Ishikawa (cell line): ENCODE results near the gene VPS26C.

ENCODE experiments used
- CEBPB ChIP-seq: IDR thresholded peaks from 2 replicates; pipeline ENCODE4 v1.6.1; 2012
- CREB1 ChIP-seq: IDR thresholded peaks from 2 replicates; pipeline ENCODE4 v1.6.1; 2012; ENCODE audit warnings: low read depth
- EGR1 ChIP-seq: IDR thresholded peaks from 2 replicates; pipeline ENCODE4 v1.6.1; 2012
- EP300 ChIP-seq: IDR thresholded peaks from 2 replicates; pipeline ENCODE4 v1.6.1; 2012; ENCODE audit warnings: borderline replicate concordance
- FOXM1 ChIP-seq: IDR thresholded peaks from 2 replicates; pipeline ENCODE4 v1.6.1; 2012; ENCODE audit warnings: low read depth, borderline replicate concordance
- NFIC ChIP-seq: IDR thresholded peaks from 2 replicates; pipeline ENCODE4 v1.6.1; 2012
- RAD21 ChIP-seq: IDR thresholded peaks from 2 replicates; pipeline ENCODE4 v1.6.1; 2012; ENCODE audit warnings: low read depth
- REST ChIP-seq: IDR thresholded peaks from 2 replicates; pipeline ENCODE4 v1.6.1; 2012; ENCODE audit warnings: low read depth, mild to moderate bottlenecking
- TAF1 ChIP-seq: IDR thresholded peaks from 2 replicates; pipeline ENCODE4 v1.6.1; 2012; ENCODE audit warnings: low read depth, mild to moderate bottlenecking
- TCF12 ChIP-seq: IDR thresholded peaks from 2 replicates; pipeline ENCODE4 v1.6.1; 2012; ENCODE audit warnings: low read depth
- TEAD4 ChIP-seq: IDR thresholded peaks from 2 replicates; pipeline ENCODE4 v1.6.1; 2012
- YY1 ChIP-seq: IDR thresholded peaks from 2 replicates; pipeline ENCODE4 v1.6.1; 2012; ENCODE audit warnings: low read depth
- ZBTB7A ChIP-seq: IDR thresholded peaks from 2 replicates; pipeline ENCODE4 v1.6.1; 2012; ENCODE audit warnings: low read depth
- TF ChIP-seq, protein P1 (sequence below): IDR thresholded peaks from 2 replicates; pipeline ENCODE4 v1.6.1; 2012
- TF ChIP-seq, protein P2 (sequence below): IDR thresholded peaks from 2 replicates; pipeline ENCODE4 v1.6.1; 2012

The VPS26C gene

DNA sequence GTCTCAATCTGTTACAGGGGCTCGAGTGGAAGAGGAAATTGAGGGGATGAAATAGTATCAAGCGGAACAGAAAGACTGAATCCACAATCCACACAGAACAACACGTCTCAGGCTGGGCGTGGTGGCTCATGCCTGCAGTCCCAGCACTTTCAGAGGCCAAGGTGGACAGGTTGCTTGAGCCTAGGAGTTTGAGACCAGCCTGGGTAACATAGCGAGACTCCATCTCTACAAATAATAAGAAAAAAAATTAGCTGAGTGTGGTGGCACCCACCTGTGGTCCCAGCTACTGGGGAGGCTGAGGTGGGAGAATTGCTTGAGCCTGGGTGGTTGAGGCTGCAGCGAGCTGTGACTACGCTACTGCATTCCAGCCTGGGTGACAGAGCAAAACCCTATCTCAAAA lies 25.7 kb downstream of the VPS26C start:
- TF ChIP-seq CEBPB (no peak), EP300 (no peak), NFIC (no peak), REST (no peak), EGR1 (no peak), YY1 (no peak), TEAD4 (no peak), CREB1 (no peak), ZBTB7A (no peak), FOXM1 (no peak), RAD21 (no peak), TAF1 (no peak), TCF12 (no peak)
- TF ChIP-seq, protein P1, sequence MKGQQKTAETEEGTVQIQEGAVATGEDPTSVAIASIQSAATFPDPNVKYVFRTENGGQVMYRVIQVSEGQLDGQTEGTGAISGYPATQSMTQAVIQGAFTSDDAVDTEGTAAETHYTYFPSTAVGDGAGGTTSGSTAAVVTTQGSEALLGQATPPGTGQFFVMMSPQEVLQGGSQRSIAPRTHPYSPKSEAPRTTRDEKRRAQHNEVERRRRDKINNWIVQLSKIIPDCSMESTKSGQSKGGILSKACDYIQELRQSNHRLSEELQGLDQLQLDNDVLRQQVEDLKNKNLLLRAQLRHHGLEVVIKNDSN: no peak
- TF ChIP-seq, protein P2, sequence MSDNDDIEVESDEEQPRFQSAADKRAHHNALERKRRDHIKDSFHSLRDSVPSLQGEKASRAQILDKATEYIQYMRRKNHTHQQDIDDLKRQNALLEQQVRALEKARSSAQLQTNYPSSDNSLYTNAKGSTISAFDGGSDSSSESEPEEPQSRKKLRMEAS: no peak

DNA sequence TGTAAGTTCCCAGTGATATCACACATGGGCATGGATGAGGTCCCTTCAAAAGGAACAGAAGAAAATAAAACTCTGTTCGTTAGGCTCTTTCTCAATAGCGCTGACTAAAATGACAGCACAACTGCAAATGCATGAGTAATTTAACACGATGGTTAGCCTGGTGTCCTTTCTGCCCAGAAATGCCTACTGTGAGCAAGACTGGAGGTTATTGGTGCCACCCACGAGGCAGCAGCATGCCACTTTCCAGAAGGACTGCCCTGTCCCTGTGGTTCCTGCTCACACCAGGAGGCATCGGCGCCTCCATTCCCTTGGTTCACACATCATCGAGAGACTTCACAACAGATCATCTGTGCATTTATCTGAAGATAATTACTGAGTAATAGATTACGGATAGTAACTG lies 26.2 kb downstream of the VPS26C start:
- TF ChIP-seq NFIC (no peak), FOXM1 (no peak), CREB1 (no peak), TAF1 (no peak)
- TF ChIP-seq, protein P1: no peak
- TF ChIP-seq, protein P2: no peak

- TF ChIP-seq TAF1: no peak
- no peak for TF ChIP-seq EGR1
- TF ChIP-seq REST: no peak
Observed at GRCh38 chr21:37237764-37238163, 29.4 kb downstream of the VPS26C start.

DNA sequence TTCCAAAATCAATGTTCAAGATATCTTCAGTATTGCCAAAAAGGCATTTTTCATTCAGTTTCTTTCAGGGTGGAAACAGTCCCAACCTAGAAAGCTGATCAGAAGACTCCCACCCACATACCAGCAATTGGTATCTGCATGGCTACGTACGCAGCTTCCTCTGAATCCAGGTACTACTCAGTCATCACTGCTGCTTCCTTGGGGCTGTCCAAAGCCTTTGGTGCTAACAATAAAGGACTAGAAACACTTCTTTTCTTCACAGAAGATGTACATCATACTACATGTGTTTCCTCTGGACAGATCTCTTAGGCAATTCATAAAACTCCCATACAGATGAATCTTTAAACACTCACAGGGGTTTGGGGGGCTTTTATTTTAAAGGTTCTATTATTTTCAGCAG lies 29.8 kb downstream of the VPS26C start:
- TF ChIP-seq TEAD4 (no peak), RAD21 (no peak), TCF12 (no peak), REST (no peak), CREB1 (no peak), FOXM1 (no peak), TAF1 (no peak), YY1 (no peak), EP300 (no peak), NFIC (no peak), CEBPB (no peak), ZBTB7A (no peak), EGR1 (no peak)
- TF ChIP-seq, protein P2: no peak
- TF ChIP-seq, protein P1: no peak
